ENCODE measurements around the gene GPR17. TPM values are rescaled to one million over a fixed set of nuclear protein-coding genes. Genes with fewer than 3 reads are reported as not detected.

Gene GPR17
- polyA plus RNA-seq, 6 donors from 2014 or later: not detected

DNA sequence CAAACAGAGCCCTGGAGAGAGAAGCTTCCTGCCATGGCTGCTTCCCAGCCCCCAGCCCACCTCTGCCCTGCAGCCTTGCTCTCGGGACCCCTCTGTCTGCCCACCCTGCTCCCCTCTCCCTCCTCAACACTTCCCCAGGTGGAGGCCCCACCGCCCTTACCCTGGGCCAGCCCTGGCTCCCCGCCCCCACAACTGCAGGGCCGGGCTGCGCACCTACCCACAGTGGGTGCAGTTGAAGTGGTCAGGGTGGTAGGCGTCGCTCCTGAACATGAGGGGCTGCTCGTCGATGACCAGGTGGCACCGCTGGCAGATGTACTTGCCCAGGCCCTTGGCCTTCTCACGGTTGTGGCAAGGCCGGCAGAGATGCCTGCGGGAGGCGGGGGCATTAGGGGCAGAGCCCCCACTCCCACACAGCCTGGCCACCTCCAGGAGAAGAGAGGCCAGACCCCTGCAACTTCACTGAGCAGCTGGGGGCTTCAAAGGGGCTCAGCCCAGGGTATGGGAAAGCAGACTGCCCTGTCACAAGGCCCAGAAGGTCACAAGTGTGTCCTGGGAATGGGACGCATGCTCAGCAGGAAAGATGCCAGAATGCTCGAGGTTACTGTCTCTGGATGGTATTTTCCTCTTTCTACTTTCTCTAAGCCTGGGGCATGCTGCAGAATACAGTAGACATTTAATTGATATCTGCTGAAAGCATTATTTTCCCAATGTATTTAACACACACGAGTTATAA is 3.1 kb upstream of the GPR17 start:
- H3K4me3 Mint-ChIP-seq: peak overlapping the region in 3 of 8 donors; percentile 5 to 38 (median 8)
- peak overlapping the region in 3 of 6 donors; percentile 20 to 70 (median 63) for H3K27ac Mint-ChIP-seq
- no peaks in the 10 kb centered on the region for H3K27me3 Mint-ChIP-seq
- no peaks in the 10 kb centered on the region for H3K36me3 Mint-ChIP-seq
- H3K4me1 Mint-ChIP-seq: peaks cover 41 to 68% (median 46%) of the 10 kb centered on the region in 3 donors
- ATAC-seq (ENCODE audit: low read depth in 2 of 2): no peak
- no peaks in the 10 kb centered on the region for H3K9me3 Mint-ChIP-seq
- DNase-seq: no peak

DNA sequence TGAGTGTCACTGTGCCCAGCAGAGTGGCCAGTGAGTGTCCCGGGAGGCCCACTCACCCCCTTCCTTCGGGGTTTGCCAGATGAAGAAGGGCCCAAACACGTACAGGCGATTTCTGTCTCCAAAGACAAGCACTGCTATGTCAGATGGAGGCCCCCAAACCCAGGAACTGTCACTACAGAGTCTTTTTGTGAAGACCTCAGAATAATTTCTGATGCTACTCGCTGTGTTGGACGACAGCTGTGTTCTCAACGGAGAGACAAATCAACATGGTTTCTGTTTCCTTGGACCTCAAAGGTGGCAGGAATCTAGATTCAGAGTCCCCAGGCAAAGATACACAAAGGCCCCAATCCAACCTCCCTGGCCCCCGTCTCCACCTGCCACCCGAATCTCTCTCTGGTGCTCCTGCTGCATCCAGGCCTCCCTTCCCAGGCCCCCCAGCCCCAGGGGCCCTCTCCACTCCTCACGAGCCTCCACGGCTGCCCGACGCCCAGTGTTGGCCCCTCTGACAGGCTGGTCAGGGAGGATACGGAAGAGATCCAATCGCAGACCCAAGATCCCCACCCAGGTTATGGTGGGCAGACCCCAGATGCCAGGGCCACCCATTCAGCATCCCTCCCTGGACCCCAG is 2.4 kb upstream of the GPR17 start:
- H3K27ac Mint-ChIP-seq: peak overlapping the region in 3 of 6 donors; percentile 1 to 70 (median 20)
- no peaks in the 10 kb centered on the region for H3K36me3 Mint-ChIP-seq
- H3K9me3 Mint-ChIP-seq: no peaks in the 10 kb centered on the region
- ATAC-seq (ENCODE audit: low read depth in 2 of 2) (no peak), DNase-seq (no peak)
- H3K27me3 Mint-ChIP-seq: no peaks in the 10 kb centered on the region
- H3K4me1 Mint-ChIP-seq: peaks cover 41 to 68% (median 44%) of the 10 kb centered on the region in 3 donors
- H3K4me3 Mint-ChIP-seq: peak overlapping the region in 3 of 8 donors; percentile 5 to 57 (median 8)

DNA sequence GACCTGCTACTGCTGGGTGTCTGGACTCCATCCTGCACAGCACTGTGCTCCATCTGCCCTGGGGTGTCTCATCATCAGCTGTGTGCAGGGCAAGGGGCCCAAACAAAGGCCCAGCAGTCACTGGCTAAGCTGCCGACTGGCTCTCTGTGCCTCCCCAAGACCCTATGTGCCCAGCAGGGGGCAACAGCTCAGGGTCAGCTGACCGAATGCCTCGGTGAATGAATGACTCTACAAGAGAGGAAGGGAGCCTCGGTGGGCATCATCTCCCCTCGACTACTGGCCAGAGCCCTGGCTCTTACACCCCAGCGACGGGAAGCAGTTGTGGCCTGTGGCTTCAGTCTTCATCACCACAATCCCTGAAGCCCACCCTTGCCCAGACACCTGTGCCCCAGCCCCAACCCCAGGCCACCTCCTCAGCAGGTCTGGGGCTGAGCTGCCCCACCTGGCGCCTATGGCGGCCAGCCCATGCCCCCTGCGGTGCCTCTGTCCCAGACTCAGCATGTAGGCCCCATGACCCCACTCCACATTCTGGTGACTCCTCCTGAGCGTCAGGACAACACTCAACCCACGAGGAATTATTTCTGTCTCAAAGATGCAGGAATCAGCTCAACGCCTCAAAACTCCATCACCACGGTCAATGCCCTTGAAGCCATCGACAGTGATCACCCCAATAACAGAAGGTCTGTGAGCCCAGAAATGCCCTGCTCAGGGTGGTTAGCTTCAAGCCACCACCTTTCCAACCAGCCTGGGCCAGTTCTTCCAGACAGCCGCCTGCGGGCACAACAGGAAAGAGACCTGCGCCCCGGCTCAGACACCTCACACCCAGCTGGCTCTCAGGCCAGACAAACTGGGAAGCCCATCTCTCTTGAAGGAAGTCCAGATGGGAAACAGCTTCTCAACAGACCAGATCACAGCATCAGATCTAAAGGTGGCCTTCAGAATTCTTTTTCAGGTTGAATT is 1.6 kb upstream of the GPR17 start:
- Mint-ChIP-seq H3K4me1 (peaks cover 39 to 68% (median 44%) of the 10 kb centered on the region in 3 donors), H3K27ac (peak overlapping the region in 2 of 6 donors; percentile 19 to 86), H3K27me3 (no peaks in the 10 kb centered on the region), H3K36me3 (no peaks in the 10 kb centered on the region), H3K9me3 (no peaks in the 10 kb centered on the region), H3K4me3 (peak overlapping the region in 1 of 8 donors; percentile 57)
- DNase-seq (no peak), ATAC-seq (ENCODE audit: low read depth in 2 of 2) (no peak)

DNA sequence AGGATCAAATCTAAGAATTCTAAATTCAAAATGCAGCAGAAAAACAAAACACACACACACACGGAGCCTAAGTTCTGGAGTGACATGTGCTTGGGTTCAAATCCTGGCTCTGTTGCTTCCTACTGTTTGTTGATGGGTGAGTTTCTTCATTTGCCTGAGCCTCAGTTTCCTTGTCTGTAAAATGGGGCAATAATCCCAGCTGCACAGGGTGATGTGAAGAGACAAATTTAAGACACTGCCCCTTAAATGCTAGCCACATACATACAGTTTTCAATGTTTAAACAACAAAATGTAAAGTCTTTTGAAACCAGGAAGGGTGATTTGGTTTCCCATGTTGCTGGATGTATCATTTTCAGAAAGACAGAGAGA is 943 bp upstream of the GPR17 start:
- DNase-seq: no peak
- no peaks in the 10 kb centered on the region for H3K36me3 Mint-ChIP-seq
- H3K4me3 Mint-ChIP-seq: no peak overlapping the region
- H3K4me1 Mint-ChIP-seq: peaks cover 38 to 68% (median 45%) of the 10 kb centered on the region in 3 donors
- H3K27me3 Mint-ChIP-seq: no peaks in the 10 kb centered on the region
- no peak for ATAC-seq (ENCODE audit: low read depth in 2 of 2)
- H3K9me3 Mint-ChIP-seq: no peaks in the 10 kb centered on the region
- peak overlapping the region in 3 of 6 donors; percentile 20 to 86 (median 47) for H3K27ac Mint-ChIP-seq

GRCh38 chr2:127646487-127647241 is 711 bp downstream of the GPR17 start:
- no peak for DNase-seq
- Mint-ChIP-seq H3K4me1 (peaks cover 36 to 67% (median 48%) of the 10 kb centered on the region in 3 donors), H3K27me3 (no peaks in the 10 kb centered on the region), H3K4me3 (peak overlapping the region in 1 of 8 donors; percentile 59), H3K9me3 (no peaks in the 10 kb centered on the region), H3K36me3 (no peaks in the 10 kb centered on the region), H3K27ac (peak overlapping the region in 3 of 6 donors; percentile 27 to 63 (median 44))
- ATAC-seq (ENCODE audit: low read depth in 2 of 2): no peak

- peak overlapping the region in 4 of 8 donors; percentile 3 to 77 (median 51) for H3K4me3 Mint-ChIP-seq
- peaks cover 43 to 69% (median 52%) of the 10 kb centered on the region in 3 donors for H3K4me1 Mint-ChIP-seq
- no peak for DNase-seq
Observed at GRCh38 chr2:127647242-127648190, 1.6 kb downstream of the GPR17 start.

DNA sequence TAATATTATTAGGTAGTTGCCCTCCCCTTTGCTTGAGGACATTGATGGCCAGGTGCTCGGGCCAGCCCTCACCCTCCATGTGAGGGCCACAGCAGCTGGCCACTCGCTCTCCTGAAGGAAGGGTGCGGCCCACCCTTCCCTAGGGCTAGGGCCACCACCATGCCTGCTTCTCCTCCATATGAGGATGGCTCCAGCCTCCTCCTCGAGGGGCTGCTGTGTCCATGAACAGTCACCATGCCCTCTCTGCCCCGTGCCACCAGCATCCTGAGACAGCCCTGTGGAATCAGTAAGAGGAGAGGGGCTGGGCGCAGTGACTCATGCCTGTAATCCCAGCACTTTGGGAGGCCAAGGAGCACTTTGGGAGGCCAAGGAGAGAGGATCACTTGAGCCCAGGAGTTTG is 2.4 kb downstream of the GPR17 start:
- ATAC-seq (ENCODE audit: low read depth in 2 of 2) (no peak), DNase-seq (no peak)
- Mint-ChIP-seq H3K27me3 (no peaks in the 10 kb centered on the region), H3K4me3 (peak overlapping the region in 6 of 8 donors; percentile 36 to 86 (median 69)), H3K4me1 (peaks cover 47 to 77% (median 59%) of the 10 kb centered on the region in 3 donors), H3K27ac (peak overlapping the region in 3 of 6 donors; percentile 27 to 81 (median 74)), H3K9me3 (no peaks in the 10 kb centered on the region), H3K36me3 (no peaks in the 10 kb centered on the region)

More at GRCh38 chr2:127647242-127648190, 1.6 kb downstream of the GPR17 start:
- peak overlapping the region in 5 of 6 donors; percentile 27 to 89 (median 49) for H3K27ac Mint-ChIP-seq
- no peaks in the 10 kb centered on the region for H3K36me3 Mint-ChIP-seq
- ATAC-seq (ENCODE audit: low read depth in 2 of 2): no peak
- H3K27me3 Mint-ChIP-seq: no peaks in the 10 kb centered on the region
- H3K9me3 Mint-ChIP-seq: no peaks in the 10 kb centered on the region

DNA sequence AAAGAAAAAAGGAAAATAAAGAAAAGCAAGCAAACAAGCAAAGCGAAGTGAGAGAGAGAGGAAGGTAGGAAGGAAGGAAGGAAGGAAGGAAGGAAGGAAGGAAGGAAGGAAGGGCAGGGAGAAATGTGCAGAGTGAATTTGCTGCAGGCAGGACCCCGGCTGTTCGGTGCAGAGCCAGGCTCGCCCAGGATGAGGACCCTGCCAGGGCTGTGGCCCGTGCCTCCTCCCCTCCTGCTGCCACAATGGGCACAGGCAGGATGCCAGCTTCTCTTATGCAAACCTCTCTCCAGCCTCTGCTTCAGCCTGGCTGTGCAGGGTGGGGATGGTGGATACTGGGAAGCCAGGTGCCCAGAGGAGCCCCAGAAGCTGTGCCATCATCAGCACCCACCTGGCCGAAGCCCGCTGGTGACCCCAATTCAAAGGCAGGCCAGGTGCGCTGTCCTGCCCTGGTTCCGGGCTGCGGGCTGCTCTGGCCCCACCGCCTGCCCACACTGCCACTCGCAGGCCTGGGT is 3.2 kb downstream of the GPR17 start:
- no peak for DNase-seq
- H3K27ac Mint-ChIP-seq: peak overlapping the region in 3 of 6 donors; percentile 77 to 96 (median 92)

GRCh38 chr2:127649684-127650040 is 3.7 kb downstream of the GPR17 start:
- peaks cover 46 to 71% (median 61%) of the 10 kb centered on the region in 3 donors for H3K4me1 Mint-ChIP-seq
- peak; percentile 68 to 77 for ATAC-seq (ENCODE audit: low read depth in 2 of 2)
- H3K27ac Mint-ChIP-seq: peak overlapping the region in 5 of 6 donors; percentile 28 to 92 (median 77)
- H3K4me3 Mint-ChIP-seq: peak overlapping the region in 7 of 8 donors; percentile 51 to 76 (median 67)
- H3K9me3 Mint-ChIP-seq: no peaks in the 10 kb centered on the region
- H3K27me3 Mint-ChIP-seq: no peaks in the 10 kb centered on the region
- no peaks in the 10 kb centered on the region for H3K36me3 Mint-ChIP-seq
- DNase-seq: peak; percentile 79

More for the DNA sequence above, 3.2 kb downstream of the GPR17 start:
- H3K9me3 Mint-ChIP-seq: no peaks in the 10 kb centered on the region
- peak overlapping the region in 5 of 8 donors; percentile 51 to 76 (median 73) for H3K4me3 Mint-ChIP-seq
- peaks cover 46 to 76% (median 61%) of the 10 kb centered on the region in 3 donors for H3K4me1 Mint-ChIP-seq
- H3K36me3 Mint-ChIP-seq: no peaks in the 10 kb centered on the region
- peak; percentile 47 for ATAC-seq (ENCODE audit: low read depth in 2 of 2)
- no peaks in the 10 kb centered on the region for H3K27me3 Mint-ChIP-seq

GRCh38 chr2:127650041-127650784 is 4.3 kb downstream of the GPR17 start:
- Mint-ChIP-seq H3K4me3 (peak overlapping the region in 5 of 8 donors; percentile 51 to 76 (median 70)), H3K27me3 (no peaks in the 10 kb centered on the region), H3K36me3 (no peaks in the 10 kb centered on the region), H3K4me1 (peaks cover 46 to 69% (median 65%) of the 10 kb centered on the region in 3 donors), H3K27ac (peak overlapping the region in 3 of 6 donors; percentile 77 to 92 (median 85)), H3K9me3 (no peaks in the 10 kb centered on the region)
- ATAC-seq (ENCODE audit: low read depth in 2 of 2): peak; percentile 5 to 6
- no peak for DNase-seq

Measured in naive B cell (primary cell).